Activated B cell treated with CpG ODN at 0.5 μM for 24 hours (primary cell): ENCODE data around the gene INPP4B. TPM values are rescaled to one million over a fixed set of nuclear protein-coding genes. Genes with fewer than 3 reads are reported as not detected.

ENCODE experiments used
- ATAC-seq: fragments of 200-7000 bp; cut with Tn5 transposase; one replicate; pipeline ENCODE4 v1.10.0; 2021; ENCODE audit warnings: low read depth, mild to moderate bottlenecking, moderate library complexity
- CTCF ChIA-PET: fragments of 350-600 bp; sonication (Branson Sonifier 250); formaldehyde crosslinking; loops from one replicate; lab custom pipeline; 2021; ENCODE audit warnings: antibody characterized with exemption; lab: Charles Lee
- POLR2A ChIA-PET: fragments of 350-600 bp; sonication (Branson Sonifier 250); formaldehyde crosslinking; loops from one replicate; lab custom pipeline; 2021; ENCODE audit warnings: antibody characterized with exemption; lab: Charles Lee
- DNase-seq: peaks from one replicate; pipeline ENCODE4 v3.0.0; 2022
- H3K27ac Mint-ChIP-seq: one replicate; pipeline ENCODE4 v1.8.0; 2020; ENCODE audit warnings: mixed read lengths
- H3K27me3 Mint-ChIP-seq: one replicate; pipeline ENCODE4 v1.8.0; 2021; ENCODE audit warnings: mixed read lengths
- H3K36me3 Mint-ChIP-seq: one replicate; pipeline ENCODE4 v1.8.0; 2021; ENCODE audit warnings: low read depth, mixed read lengths
- H3K4me1 Mint-ChIP-seq: one replicate; pipeline ENCODE4 v1.8.0; 2021; ENCODE audit warnings: mixed read lengths
- H3K4me3 Mint-ChIP-seq: one replicate; pipeline ENCODE4 v1.8.0; 2020; ENCODE audit warnings: mild to moderate bottlenecking, mixed read lengths
- H3K9me3 Mint-ChIP-seq: one replicate; pipeline ENCODE4 v1.8.0; 2020; ENCODE audit warnings: mixed read lengths
- CTCF ChIP-seq: fragments of 200-600 bp; IDR thresholded peaks from one replicate; pipeline ENCODE4 v1.8.0; 2022; ENCODE audit warnings: antibody characterized with exemption, mild to moderate bottlenecking
- intact Hi-C: fragments of 100-400 bp; cut with micrococcal nuclease; formaldehyde crosslinking; loops from one replicate; pipeline ENCODE4 v1.15.1; 2024
- total RNA-seq: library from RNA; stranded (reverse); gene quantifications from 2 replicates; pipeline ENCODE4 v1.2.3, GENCODE V29; 2022

The INPP4B gene
- total RNA-seq, 1 donor from 2014 or later, result 0.11 TPM

DNA sequence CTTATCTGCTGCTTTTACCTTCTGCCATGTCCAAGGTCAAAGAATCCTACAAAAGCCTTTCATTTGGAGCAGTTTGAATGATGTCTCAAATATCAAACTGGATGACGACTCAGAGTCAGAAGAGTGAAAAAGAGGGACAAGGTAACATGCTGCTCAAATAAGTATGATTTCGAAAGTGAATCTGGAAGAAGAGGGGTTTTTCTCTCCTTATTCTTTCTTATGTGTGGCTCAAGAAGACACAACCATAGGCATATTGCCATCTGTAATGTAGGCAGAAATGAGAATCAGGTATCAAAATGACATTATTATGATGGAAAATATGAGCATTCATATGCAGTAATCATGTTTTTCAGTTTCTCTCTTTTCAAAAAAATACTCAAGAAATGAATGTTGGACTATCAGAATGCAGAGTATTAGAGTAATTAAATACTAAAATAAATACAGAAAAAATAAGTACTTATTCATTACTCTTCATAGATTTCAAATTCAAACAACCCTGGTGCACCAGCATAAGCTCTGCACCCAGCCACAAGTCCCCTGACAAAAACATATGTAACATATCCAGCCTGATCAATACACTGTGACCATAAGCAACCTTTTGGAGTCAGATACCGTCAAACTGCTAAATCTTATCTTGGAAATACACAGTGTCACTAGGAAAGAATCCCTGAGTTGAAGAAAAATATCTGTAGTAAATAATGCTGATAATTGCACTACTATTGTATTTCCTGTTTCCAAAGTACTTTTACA, 468.6 kb downstream of the INPP4B start:
- H3K27me3 Mint-ChIP-seq, result no peaks in the 10 kb centered on the region
- no peak overlapping the region for H3K27ac Mint-ChIP-seq
- DNase-seq (no peak), ATAC-seq (no peak)
- no peak overlapping the region for H3K4me3 Mint-ChIP-seq
- ChIA-PET POLR2A (no interaction called here), CTCF (no interaction called here)
- H3K36me3 Mint-ChIP-seq, result no peaks in the 10 kb centered on the region
- no peak for TF ChIP-seq CTCF
- H3K4me1 Mint-ChIP-seq, result no peaks in the 10 kb centered on the region
- intact Hi-C loops, result no loop called here
- H3K9me3 Mint-ChIP-seq, result no peaks in the 10 kb centered on the region

DNA sequence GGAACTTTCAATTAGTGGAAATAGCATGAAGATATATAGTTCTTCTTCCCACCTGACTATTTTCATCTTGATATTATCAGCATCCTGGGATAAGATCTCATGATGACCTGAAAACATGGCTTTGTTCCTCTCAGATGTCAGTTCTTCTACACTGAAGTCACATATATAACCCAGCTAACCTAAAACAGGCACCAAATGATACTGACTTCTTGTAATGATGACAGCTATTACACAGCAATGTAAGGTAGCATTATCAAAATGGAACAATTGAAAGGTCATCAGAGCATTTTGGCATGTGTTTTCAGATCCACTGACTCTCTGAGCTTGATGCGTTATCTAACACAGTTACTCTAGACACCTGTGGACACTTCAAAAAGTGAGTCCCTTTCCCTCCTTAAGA, 469.9 kb downstream of the INPP4B start:
- intact Hi-C loops, result no loop called here
- no peaks in the 10 kb centered on the region for H3K27me3 Mint-ChIP-seq
- H3K27ac Mint-ChIP-seq, result no peak overlapping the region
- POLR2A ChIA-PET, result no interaction called here
- H3K4me3 Mint-ChIP-seq, result no peak overlapping the region
- H3K4me1 Mint-ChIP-seq, result no peaks in the 10 kb centered on the region
- DNase-seq (no peak), ATAC-seq (no peak)
- CTCF ChIA-PET, result no interaction called here
- H3K36me3 Mint-ChIP-seq, result no peaks in the 10 kb centered on the region
- TF ChIP-seq CTCF, result no peak
- no peaks in the 10 kb centered on the region for H3K9me3 Mint-ChIP-seq

DNA sequence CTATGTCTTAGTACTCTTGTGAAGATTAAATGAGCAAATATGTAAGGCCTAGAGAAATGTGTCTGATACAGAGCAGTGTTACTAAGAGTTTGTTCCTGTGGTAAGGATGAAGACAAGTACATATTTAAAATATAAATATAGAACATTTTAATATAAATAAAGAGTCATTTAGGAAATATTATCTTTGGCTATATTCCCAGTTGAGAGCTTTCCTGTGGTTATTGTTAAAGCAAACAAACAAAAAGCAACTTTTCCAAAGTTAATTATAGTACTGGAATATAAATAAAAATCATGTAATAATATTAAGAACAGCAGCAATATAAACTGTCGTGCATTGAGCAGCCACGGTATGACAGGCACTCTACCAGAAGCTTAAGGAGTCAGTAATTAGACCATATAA, 472.5 kb downstream of the INPP4B start:
- ChIA-PET CTCF (no interaction called here), POLR2A (no interaction called here)
- Mint-ChIP-seq H3K4me3 (no peak overlapping the region), H3K9me3 (peaks cover 2% of the 10 kb centered on the region), H3K27ac (no peak overlapping the region), H3K27me3 (no peaks in the 10 kb centered on the region), H3K4me1 (no peaks in the 10 kb centered on the region), H3K36me3 (no peaks in the 10 kb centered on the region)
- DNase-seq, result no peak
- no peak for TF ChIP-seq CTCF
- no peak for ATAC-seq
- intact Hi-C loops, result no loop called here

DNA sequence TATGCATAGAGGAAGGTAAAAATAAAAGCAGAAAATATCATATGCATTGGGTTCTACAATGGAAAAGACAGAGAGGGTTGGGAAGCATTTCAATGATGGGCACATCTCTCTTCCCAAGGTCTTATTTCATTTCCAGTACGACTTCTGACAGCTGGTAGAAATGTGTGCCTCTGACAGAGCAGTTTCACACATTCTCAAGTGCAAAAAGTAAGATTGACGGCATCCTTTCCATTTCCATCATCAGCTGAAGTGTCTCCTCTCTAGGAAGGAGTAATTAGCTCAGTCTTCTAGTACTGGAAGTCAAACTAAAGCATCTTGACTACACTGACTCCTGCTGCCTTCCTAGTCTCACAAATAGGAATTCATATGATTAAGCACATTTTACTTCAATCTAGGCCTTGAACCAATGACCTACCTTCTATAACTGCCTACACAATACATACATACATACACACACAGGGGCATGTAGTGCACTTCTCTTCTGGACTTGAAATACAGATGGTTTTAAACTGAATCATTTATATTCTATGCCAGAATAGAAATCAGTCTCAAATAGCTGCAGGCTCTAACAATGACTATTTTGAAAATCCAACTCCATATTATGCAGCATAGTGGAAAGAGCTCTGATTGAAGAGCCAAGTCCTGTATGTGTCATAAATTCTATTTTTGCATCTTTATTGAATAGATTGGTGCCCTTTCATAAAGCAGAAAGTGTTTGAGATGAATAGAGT, 473.4 kb downstream of the INPP4B start:
- TF ChIP-seq CTCF, result no peak

GRCh38 chr4:142369141-142369540, 477.0 kb downstream of the INPP4B start:
- Mint-ChIP-seq H3K36me3 (no peaks in the 10 kb centered on the region), H3K4me3 (no peak overlapping the region), H3K27ac (no peak overlapping the region), H3K9me3 (peaks cover 3% of the 10 kb centered on the region), H3K27me3 (no peaks in the 10 kb centered on the region), H3K4me1 (no peaks in the 10 kb centered on the region)
- DNase-seq (no peak), ATAC-seq (no peak)
- intact Hi-C loops, result no loop called here
- CTCF ChIA-PET, result no interaction called here
- POLR2A ChIA-PET, result no interaction called here
- TF ChIP-seq CTCF, result no peak

More for the DNA sequence above, 473.4 kb downstream of the INPP4B start:
- Mint-ChIP-seq H3K4me3 (no peak overlapping the region), H3K4me1 (no peaks in the 10 kb centered on the region), H3K27ac (no peak overlapping the region), H3K9me3 (peaks cover 3% of the 10 kb centered on the region), H3K36me3 (no peaks in the 10 kb centered on the region), H3K27me3 (no peaks in the 10 kb centered on the region)
- DNase-seq, result no peak
- ChIA-PET CTCF (no interaction called here), POLR2A (no interaction called here)
- intact Hi-C loops, result no loop called here
- ATAC-seq, result no peak
